Left lung (tissue), 10 donors: ENCODE data around the gene MKLN1. TPM values are rescaled to one million over a fixed set of nuclear protein-coding genes. Genes with fewer than 3 reads are reported as not detected.

ENCODE experiments used
- ATAC-seq: fragments of 200-7000 bp; cut with Tn5 transposase; one replicate; pipeline ENCODE4 v1.9.1; 2020; ENCODE audit warnings: moderate library complexity
- DNase-seq, 4 donors: peaks; one replicate each; pipeline ENCODE4 v3.0.0-alpha.2; 2013 to 2020
- H3K27ac ChIP-seq, 2 donors: fragments of 200-600 bp; sonication (generic) in 1 of 2; one replicate each; pipeline versions ENCODE4 v1.5.0 to v1.8.0; 2020 to 2021
- H3K27me3 ChIP-seq, 2 donors: fragments of 200-600 bp; sonication (generic) in 1 of 2; one replicate each; pipeline versions ENCODE4 v1.5.0 to v1.8.0; 2020 to 2021
- H3K36me3 ChIP-seq, 2 donors: fragments of 200-600 bp; sonication (generic) in 1 of 2; one replicate each; pipeline versions ENCODE4 v1.5.0 to v1.8.0; 2020 to 2021
- H3K4me1 ChIP-seq, 2 donors: fragments of 200-600 bp; one replicate each; pipeline ENCODE4 v1.8.0; 2021
- H3K4me3 ChIP-seq, 2 donors: fragments of 200-600 bp; sonication (generic) in 1 of 2; one replicate each; pipeline versions ENCODE4 v1.5.0 to v1.8.0; 2020 to 2021; ENCODE audit warnings: mild to moderate bottlenecking in 1 of 2
- H3K9me3 ChIP-seq, 2 donors: fragments of 200-600 bp; sonication (generic) in 1 of 2; one replicate each; pipeline versions ENCODE4 v1.5.0 to v1.8.0; 2020 to 2021
- CTCF ChIP-seq, 2 donors: fragments of 200-600 bp; sonication (generic) in 1 of 2; IDR thresholded peaks; one replicate each; pipeline versions ENCODE4 v1.5.0 to v1.8.0; 2021; ENCODE audit warnings: antibody characterized with exemption in 2 of 2
- intact Hi-C, 2 donors: fragments of 100-400 bp; cut with DNase I; formaldehyde crosslinking; loops; one replicate each; pipeline versions ENCODE4 v1.11.2 to v1.14.2; 2022
- polyA plus RNA-seq, 6 donors: library from polyadenylated mRNA; unstranded; fragments of 120-200 nt; gene quantifications; one replicate each; pipeline ENCODE4 v1.2.1, GENCODE V29; 2013; ENCODE audit not compliant: insufficient read length in 6 of 6
- total RNA-seq, 2 donors: library from RNA; stranded (reverse); fragmentation: NEBNext Ultra II Directional; extraction: Animal tissue kit (Norgen Biotek cat#: 25700); gene quantifications; one replicate each; pipeline ENCODE4 v1.2.1, GENCODE V29; 2021
- donor health status: DM: no; HTN: yes; CAD: no.
- donor health status: DM: no; HTN: no; CAD: no.

MKLN1 gene
- total and polyA plus RNA-seq, 8 donors, result 38.7 to 49.0 (median 44.5) TPM

- Histone ChIP-seq H3K36me3 (no peaks in the 10 kb centered on the region), H3K4me1 (peaks cover 6 to 74% of the 10 kb centered on the region in 2 donors), H3K27me3 (no peaks in the 10 kb centered on the region), H3K27ac (no peak overlapping the region), H3K4me3 (no peak overlapping the region), H3K9me3 (no peaks in the 10 kb centered on the region)
- ATAC-seq (peak; percentile 79), DNase-seq (peak in 1 of 4 donors; percentile 4)
- intact Hi-C loops, result no loop called here
- TF ChIP-seq CTCF (IDR thresholded peaks at IDR 0.05), result no peak
These were observed 29.7 kb downstream of the MKLN1 start for GRCh38 chr7:131357282-131357880.

DNA sequence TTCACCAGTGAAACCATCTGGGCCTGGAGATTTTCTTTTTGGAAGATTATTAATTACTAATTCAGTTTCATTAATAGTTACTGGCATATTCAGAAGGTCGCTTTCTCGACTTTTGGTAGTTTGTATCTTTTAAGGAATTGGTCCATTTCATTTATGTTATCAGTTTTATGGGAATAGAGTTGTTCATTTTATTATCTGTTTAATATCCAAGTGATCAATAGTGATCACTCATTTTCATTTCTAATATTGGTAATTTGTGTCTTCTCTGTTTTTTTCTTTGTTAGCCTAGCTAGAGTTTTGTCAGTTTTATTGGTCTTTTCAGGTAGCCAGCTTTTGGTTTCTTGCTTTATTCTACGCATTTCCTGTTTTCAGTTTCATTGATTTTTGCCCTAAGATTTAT is 31.0 kb downstream of the MKLN1 start:
- DNase-seq (no peak), ATAC-seq (no peak)
- H3K4me3 ChIP-seq, result no peak overlapping the region
- H3K36me3 ChIP-seq, result no peaks in the 10 kb centered on the region
- H3K27ac ChIP-seq, result no peak overlapping the region
- H3K27me3 ChIP-seq, result no peaks in the 10 kb centered on the region
- intact Hi-C loops, result no loop called here
- peaks cover 10 to 85% of the 10 kb centered on the region in 2 donors for H3K4me1 ChIP-seq
- no peaks in the 10 kb centered on the region for H3K9me3 ChIP-seq
- TF ChIP-seq CTCF (IDR thresholded peaks at IDR 0.05), result no peak

- intact Hi-C loops, result no loop called here
- ATAC-seq (no peak), DNase-seq (no peak)
- no peak for TF ChIP-seq CTCF (IDR thresholded peaks at IDR 0.05)
- H3K27me3 ChIP-seq, result no peaks in the 10 kb centered on the region
- H3K36me3 ChIP-seq, result no peaks in the 10 kb centered on the region
- H3K4me1 ChIP-seq, result peaks cover 10 to 85% of the 10 kb centered on the region in 2 donors
- H3K27ac ChIP-seq, result no peak overlapping the region
- H3K4me3 ChIP-seq, result no peak overlapping the region
- no peaks in the 10 kb centered on the region for H3K9me3 ChIP-seq
These were observed 31.6 kb downstream of the MKLN1 start for GRCh38 chr7:131359136-131359776.

DNA sequence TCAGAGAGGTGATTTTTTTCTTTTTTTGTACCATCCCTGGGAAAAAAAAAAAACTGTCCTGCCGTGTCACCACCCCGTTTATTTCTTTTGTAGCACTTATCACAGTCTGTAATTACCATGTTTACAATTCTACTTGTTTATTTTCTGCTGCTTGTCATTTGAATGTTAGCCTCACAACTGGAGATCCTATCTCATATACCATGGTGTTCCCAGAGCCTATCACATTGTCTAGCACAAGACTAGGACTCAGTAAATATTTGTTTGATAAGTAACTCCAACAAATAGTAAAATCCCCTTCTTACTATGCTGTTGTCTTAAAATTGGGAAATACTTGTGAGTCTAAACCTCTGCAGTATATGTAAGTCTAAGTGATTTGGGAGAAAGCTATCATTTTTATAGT is 36.0 kb downstream of the MKLN1 start:
- Histone ChIP-seq H3K36me3 (no peaks in the 10 kb centered on the region), H3K4me3 (no peak overlapping the region), H3K9me3 (no peaks in the 10 kb centered on the region), H3K27me3 (no peaks in the 10 kb centered on the region), H3K27ac (no peak overlapping the region), H3K4me1 (peaks cover 4 to 89% of the 10 kb centered on the region in 2 donors)
- intact Hi-C loops, result no loop called here
- ATAC-seq (no peak), DNase-seq (no peak)
- no peak for TF ChIP-seq CTCF (IDR thresholded peaks at IDR 0.05)

- H3K36me3 ChIP-seq, result no peaks in the 10 kb centered on the region
- peaks cover 4 to 82% of the 10 kb centered on the region in 2 donors for H3K4me1 ChIP-seq
- no peaks in the 10 kb centered on the region for H3K9me3 ChIP-seq
- no peaks in the 10 kb centered on the region for H3K27me3 ChIP-seq
- no peak overlapping the region for H3K27ac ChIP-seq
- ATAC-seq, result no peak
- no peak overlapping the region for H3K4me3 ChIP-seq
- intact Hi-C loops, result no loop called here
- TF ChIP-seq CTCF (IDR thresholded peaks at IDR 0.05), result no peak
- no peak for DNase-seq
These were observed 37.2 kb downstream of the MKLN1 start for GRCh38 chr7:131364767-131365344.
